SH-SY5Y (cell line): Measurements from ENCODE around the gene KLHL40.

ENCODE experiments used
- GATA2 ChIP-seq: IDR thresholded peaks from 2 replicates; pipeline ENCODE4 v1.6.1; 2011; ENCODE audit warnings: mild to moderate bottlenecking, low read depth, low read length
- GATA3 ChIP-seq: IDR thresholded peaks from 2 replicates; pipeline ENCODE4 v1.6.1; 2011; ENCODE audit warnings: low read depth, mild to moderate bottlenecking, low read length, moderate library complexity

KLHL40 gene

GRCh38 chr3:42653560-42654330 lies 31.6 kb upstream of the KLHL40 start, which contains the start of gene ZBTB47:
TSS of gene ZBTB47 (plus strand) at chr3:42653697. CDS start at chr3:42658356, 4,659 bp downstream.
- TF ChIP-seq GATA3 (no peak), GATA2 (no peak)

GRCh38 chr3:42654331-42655201 lies 30.8 kb upstream of the KLHL40 start:
- TF ChIP-seq GATA3 (no peak), GATA2 (no peak)

DNA sequence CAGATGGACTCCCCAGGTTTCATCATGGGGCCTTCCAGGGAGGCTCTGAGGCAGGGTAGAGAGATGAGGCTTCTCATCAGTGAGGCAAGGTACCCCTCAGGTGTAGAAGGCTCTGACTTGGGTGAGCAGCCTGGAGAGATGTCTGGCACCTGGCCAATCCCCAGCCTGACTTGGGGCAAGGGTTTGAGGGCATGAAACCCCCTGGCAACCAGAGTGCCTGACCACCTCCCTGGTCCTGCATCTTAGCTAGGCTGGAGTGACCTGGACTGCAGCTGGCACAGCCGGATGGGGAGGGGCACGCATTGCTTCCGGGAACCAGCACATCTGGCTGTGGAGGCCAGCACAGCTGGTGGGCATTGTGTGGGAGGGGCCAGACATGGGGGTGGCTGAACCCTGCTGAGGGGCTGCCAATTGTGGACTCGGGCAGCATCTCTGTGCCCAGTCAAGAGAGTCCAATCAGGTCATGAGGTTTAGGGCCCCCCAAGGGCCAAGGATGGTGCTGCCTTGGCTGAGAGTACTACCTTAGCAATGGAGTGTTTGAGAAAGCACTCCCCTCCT lies 29.9 kb upstream of the KLHL40 start:
- TF ChIP-seq GATA3 (no peak), GATA2 (no peak)

DNA sequence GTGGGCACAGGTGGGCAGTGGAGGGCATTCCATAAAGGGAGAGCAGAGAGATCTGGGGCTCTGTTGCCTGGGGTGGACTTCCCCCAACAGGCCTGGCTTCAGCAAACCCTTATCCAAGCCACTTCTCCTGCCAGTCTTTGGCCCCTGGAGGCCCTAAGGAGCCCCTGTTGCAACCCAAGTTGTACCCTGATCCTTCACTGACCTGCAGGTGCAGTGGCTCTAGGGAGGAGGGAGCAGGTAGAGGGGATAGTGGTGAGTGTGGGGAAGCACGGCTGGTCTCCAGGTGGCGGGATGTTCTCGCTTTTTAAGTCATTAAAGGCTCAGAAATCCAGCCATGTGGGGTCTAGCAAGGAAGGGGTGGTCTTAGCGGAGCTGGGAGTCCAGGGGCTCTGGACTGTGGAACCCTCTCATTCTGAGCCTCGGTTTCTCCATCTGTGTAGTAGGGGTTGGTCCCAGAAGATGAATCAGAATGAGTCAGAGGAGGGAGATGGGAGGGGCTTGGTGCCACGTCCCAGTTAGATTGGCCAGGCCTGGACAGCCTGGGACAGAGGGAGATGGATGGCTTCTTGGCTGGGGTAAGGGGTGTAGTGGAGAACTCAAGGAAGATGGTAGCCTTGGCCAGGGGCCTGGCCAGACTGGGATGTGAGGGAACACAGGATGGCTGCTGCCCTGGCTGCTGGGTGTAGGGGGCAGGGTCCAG lies 29.2 kb upstream of the KLHL40 start:
- TF ChIP-seq GATA3 (no peak), GATA2 (no peak)

DNA sequence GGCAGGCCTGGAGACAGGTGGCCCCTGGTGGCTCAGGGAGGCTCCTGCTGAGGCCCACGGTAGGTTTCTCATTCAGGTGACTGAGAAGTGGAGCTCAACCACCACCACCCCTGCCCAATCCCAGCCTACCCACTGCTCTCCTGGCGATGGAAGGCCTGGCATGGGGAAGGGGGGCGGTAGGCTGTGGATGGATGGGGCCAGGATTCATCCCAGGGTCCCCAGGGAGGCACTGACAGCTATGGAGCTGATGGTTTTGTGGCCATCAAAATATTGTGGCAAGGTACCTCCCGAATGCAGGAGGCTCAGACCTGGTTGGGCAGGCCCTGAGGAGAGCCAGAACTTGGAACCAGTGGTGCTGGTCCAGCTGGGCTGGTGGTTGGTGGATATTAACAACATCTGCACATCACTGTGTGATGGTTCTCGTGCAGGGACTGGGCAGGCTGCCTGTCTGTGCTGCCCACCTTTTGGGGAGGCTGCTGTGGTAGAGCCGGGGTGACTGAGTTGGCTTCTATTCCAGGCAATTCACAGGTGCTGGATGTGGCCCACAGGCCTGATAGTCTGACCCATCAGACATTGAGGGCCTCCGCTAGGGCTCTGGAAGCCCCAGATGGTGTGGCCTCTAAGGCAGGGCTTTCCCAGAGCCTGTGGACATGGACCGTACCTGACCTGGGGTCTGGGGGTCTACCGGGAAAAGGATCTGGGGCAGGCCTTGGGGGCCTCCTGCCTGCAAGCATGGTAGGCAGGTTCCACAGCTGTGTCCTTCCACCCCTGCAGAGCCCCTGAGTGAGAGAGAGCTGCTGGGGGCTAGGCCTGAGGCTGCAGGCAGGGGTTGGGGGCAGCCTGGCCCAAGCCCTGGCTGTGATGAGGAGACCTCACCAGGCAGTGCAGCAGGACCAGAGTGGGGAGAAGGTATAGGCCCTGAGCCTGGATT lies 28.4 kb upstream of the KLHL40 start:
- TF ChIP-seq GATA3 (no peak), GATA2 (no peak)

DNA sequence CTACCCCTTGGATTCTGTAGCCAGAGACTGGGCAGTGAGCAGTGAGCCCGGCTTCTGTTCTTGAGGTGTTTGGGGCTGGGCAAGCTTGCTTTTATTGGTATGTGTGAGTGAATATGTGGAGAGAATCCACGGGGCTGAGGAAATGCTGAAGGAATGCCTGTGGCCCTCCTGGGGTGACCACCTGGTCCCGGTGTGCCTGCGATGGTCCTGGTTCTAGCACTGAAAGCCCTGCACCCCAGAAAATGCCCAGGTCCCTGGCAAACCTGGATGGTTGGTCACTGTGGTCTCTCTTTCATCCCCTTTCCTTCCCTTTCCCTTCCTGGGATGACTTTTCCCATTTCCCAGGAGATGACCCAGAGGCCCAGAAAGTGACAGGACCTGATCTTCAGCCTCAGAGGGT lies 27.7 kb upstream of the KLHL40 start:
- no peak for TF ChIP-seq GATA2
- TF ChIP-seq GATA3, result no peak

- TF ChIP-seq GATA3 (no peak), GATA2 (no peak)
These were observed 27.1 kb upstream of the KLHL40 start for GRCh38 chr3:42658091-42658770.

GRCh38 chr3:42658771-42659390 lies 26.5 kb upstream of the KLHL40 start:
- no peak for TF ChIP-seq GATA3
- no peak for TF ChIP-seq GATA2

- TF ChIP-seq GATA3, result no peak
- no peak for TF ChIP-seq GATA2
These were observed 25.7 kb upstream of the KLHL40 start for GRCh38 chr3:42659451-42660130.

GRCh38 chr3:42660131-42660715 lies 25.1 kb upstream of the KLHL40 start:
- TF ChIP-seq GATA3 (no peak), GATA2 (no peak)

DNA sequence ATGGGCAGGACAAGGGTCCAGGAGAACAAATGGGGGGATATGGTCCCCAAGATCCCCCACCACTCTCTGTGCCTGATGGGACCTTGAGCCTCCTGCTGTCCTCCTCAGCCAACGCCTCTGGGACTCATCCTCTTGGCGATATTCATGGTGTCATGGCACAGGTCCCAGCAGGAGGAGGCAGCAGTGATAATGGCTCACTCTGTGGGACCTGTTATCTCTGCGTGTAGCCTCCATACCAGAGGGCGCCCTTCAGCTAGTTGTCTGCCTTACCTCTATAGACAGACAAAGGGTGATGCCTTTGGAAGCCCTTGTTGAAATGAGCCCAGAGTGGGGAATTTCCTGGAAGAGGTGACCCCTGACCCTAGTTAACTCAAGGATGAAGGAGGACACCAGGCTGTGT lies 24.4 kb upstream of the KLHL40 start:
- TF ChIP-seq GATA3 (no peak), GATA2 (no peak)
